Sigmoid colon (tissue), 4 donors: ENCODE results near the gene COL23A1.

Source experiments
- CTCF ChIP-seq, 4 experiments: fragments of 450-650 bp in 3 of 4; fragments of 200-600 bp in 1 of 4; IDR thresholded peaks; one replicate each; pipeline ENCODE4 v1.5.1; 2016 to 2019; ENCODE audit warnings: antibody characterized with exemption in 4 of 4, mild to moderate bottlenecking in 3 of 4, moderate library complexity in 2 of 4
- EP300 ChIP-seq, 4 donors: sonication (generic); formaldehyde crosslinking; IDR thresholded peaks; one replicate each; pipeline ENCODE4 v1.6.1; 2017; ENCODE audit warnings: antibody characterized with exemption in 4 of 4
- POLR2A ChIP-seq, 2 donors: fragments of 450-650 bp; IDR thresholded peaks; one replicate each; pipeline ENCODE4 v1.6.1; 2016; ENCODE audit warnings: antibody characterized with exemption in 2 of 2, mild to moderate bottlenecking in 2 of 2, moderate library complexity in 2 of 2
- POLR2AphosphoS5 ChIP-seq, 4 donors: sonication (generic); formaldehyde crosslinking; IDR thresholded peaks; one replicate each; pipeline ENCODE4 v1.6.1; 2017; ENCODE audit warnings: antibody characterized with exemption in 4 of 4

GRCh38 chr5:178477802-178478201, 112.4 kb downstream of the COL23A1 start:
- TF ChIP-seq CTCF (IDR thresholded peaks at IDR 0.05): no peak
- no peak for TF ChIP-seq POLR2A (IDR thresholded peaks at IDR 0.05)
- no peak for TF ChIP-seq POLR2AphosphoS5 (IDR thresholded peaks at IDR 0.05)
- TF ChIP-seq EP300 (IDR thresholded peaks at IDR 0.05): no peak
